Fibroblast of peridontal ligament (primary cell): ENCODE results near the gene SMG7.

Experiments
- DNase-seq: peaks from one replicate; pipeline ENCODE4 v3.0.0-alpha.2; 2010; ENCODE audit errors: extremely low read depth

The SMG7 gene

GRCh38 chr1:183470147-183470960, 1.9 kb upstream of the SMG7 start:
- DNase-seq = peak; percentile 66

GRCh38 chr1:183470961-183471742, 1.1 kb upstream of the SMG7 start:
- DNase-seq = peak; percentile 74

- peak; percentile 97 for DNase-seq
These were observed 384 bp upstream of the SMG7 start for GRCh38 chr1:183471743-183472487.

GRCh38 chr1:183473217-183473536, 878 bp downstream of the SMG7 start:
- peak; percentile 8 for DNase-seq

- no peak for DNase-seq
These were observed 3.8 kb downstream of the SMG7 start for GRCh38 chr1:183476081-183476480.

GRCh38 chr1:183477986-183478781, 5.9 kb downstream of the SMG7 start:
- DNase-seq = no peak

GRCh38 chr1:183480971-183481441, 8.7 kb downstream of the SMG7 start:
- no peak for DNase-seq

- no peak for DNase-seq
These were observed 10.9 kb downstream of the SMG7 start for GRCh38 chr1:183483224-183483623.

GRCh38 chr1:183484254-183484653, 12.0 kb downstream of the SMG7 start:
- DNase-seq = no peak

GRCh38 chr1:183484851-183485250, 12.6 kb downstream of the SMG7 start:
- DNase-seq = no peak

GRCh38 chr1:183487674-183488442, 15.6 kb downstream of the SMG7 start:
- no peak for DNase-seq

- no peak for DNase-seq
These were observed 18.6 kb downstream of the SMG7 start for GRCh38 chr1:183490932-183491331.

GRCh38 chr1:183493540-183494245, 21.4 kb downstream of the SMG7 start:
- no peak for DNase-seq

- DNase-seq = no peak
These were observed 23.1 kb downstream of the SMG7 start for GRCh38 chr1:183495420-183495819.

- no peak for DNase-seq
These were observed 24.9 kb downstream of the SMG7 start for GRCh38 chr1:183497218-183497617.

- DNase-seq = no peak
These were observed 26.2 kb downstream of the SMG7 start for GRCh38 chr1:183498342-183498991.

- no peak for DNase-seq
These were observed 33.3 kb downstream of the SMG7 start for GRCh38 chr1:183505454-183506089.

GRCh38 chr1:183506561-183506960, 34.3 kb downstream of the SMG7 start:
- peak; percentile 55 for DNase-seq

GRCh38 chr1:183508694-183509093, 36.4 kb downstream of the SMG7 start:
- no peak for DNase-seq
